ENCODE data around the gene LRRC8A.
"Not testable (repeated sequence)": the region's sequence is repeated elsewhere in the genome, so short reads cannot be mapped to it uniquely, and the experiment has no call there.

Gene LRRC8A

DNA sequence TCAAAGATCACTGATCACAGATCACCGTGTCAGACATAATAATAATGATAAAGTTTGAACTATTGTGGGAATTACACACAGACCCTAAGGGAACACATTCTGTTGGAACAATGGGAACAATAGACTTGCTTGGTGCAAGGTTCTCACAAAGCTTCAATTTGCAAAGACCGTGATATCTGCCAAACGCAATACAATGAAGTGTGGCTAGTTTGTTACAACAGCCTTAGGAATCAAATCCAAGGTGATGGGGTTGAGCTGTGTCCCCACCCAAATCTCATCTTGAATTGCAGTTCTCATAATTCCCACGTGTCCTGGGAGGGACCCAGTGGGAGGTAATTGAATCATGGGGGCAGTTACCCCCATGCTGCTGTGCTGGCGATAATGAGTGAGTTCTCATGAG is 21.0 kb upstream of the LRRC8A start:
- DNase-seq (ENCODE audit: low read depth) = no peak
- H3K4me3 ChIP-seq (ENCODE audit: low read depth, low read length) = no peak overlapping the region

DNA sequence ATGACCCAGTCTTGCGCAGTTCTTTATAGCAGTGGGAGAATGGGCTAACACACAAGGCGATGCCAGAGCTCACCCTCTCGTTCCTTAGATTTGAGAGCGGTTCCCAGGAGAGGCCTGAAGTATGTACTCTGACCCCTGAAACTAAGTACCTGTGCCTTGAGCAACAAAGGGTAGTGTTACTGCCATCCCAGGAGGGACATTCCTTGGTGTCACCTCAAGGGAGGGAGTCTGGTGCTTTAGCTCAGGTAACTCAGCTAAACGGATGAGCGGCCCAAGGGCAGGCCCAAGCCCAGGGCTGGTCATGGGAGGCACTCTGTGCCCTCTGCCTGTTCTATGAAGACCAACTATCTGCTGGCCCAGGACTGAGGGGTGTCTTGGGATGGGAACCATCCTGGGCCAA is 20.4 kb upstream of the LRRC8A start:
- no peak overlapping the region for H3K4me3 ChIP-seq (ENCODE audit: low read depth, low read length)
- TF ChIP-seq, protein P1, sequence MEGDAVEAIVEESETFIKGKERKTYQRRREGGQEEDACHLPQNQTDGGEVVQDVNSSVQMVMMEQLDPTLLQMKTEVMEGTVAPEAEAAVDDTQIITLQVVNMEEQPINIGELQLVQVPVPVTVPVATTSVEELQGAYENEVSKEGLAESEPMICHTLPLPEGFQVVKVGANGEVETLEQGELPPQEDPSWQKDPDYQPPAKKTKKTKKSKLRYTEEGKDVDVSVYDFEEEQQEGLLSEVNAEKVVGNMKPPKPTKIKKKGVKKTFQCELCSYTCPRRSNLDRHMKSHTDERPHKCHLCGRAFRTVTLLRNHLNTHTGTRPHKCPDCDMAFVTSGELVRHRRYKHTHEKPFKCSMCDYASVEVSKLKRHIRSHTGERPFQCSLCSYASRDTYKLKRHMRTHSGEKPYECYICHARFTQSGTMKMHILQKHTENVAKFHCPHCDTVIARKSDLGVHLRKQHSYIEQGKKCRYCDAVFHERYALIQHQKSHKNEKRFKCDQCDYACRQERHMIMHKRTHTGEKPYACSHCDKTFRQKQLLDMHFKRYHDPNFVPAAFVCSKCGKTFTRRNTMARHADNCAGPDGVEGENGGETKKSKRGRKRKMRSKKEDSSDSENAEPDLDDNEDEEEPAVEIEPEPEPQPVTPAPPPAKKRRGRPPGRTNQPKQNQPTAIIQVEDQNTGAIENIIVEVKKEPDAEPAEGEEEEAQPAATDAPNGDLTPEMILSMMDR (IDR thresholded peaks at IDR 0.05; ENCODE audit: low read depth, low read length, missing control alignments) = no peak
- no peak for DNase-seq (ENCODE audit: low read depth)

More for the DNA sequence above, 21.0 kb upstream of the LRRC8A start:
- TF ChIP-seq, protein P1 (IDR thresholded peaks at IDR 0.05; ENCODE audit: low read depth, low read length, missing control alignments) = no peak

DNA sequence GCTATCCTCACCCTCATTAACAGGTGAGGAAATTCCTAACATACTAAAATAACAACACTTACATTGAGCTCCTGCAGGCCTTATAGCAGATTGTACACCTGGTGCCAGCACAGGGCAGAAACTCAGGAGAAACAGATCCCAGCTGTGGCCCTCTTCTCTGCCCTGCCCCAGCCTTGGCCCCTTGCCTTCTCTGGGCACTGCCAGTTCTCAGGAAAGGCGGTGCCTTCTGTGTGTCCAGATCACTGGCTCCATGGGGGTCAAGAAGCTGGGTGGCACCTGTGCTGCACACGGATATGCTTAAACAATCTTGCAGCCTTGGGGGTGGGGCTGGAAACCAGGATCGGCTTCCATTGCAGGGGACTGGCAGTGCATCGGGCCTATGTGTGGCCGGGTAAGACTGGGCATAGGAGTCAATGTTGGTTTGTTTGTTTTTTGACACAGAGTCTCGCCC is 19.5 kb upstream of the LRRC8A start:
- H3K4me3 ChIP-seq (ENCODE audit: low read depth, low read length) = no peak overlapping the region
- DNase-seq (ENCODE audit: low read depth) = no peak
- TF ChIP-seq, protein P1 (IDR thresholded peaks at IDR 0.05; ENCODE audit: low read depth, low read length, missing control alignments) = no peak

DNA sequence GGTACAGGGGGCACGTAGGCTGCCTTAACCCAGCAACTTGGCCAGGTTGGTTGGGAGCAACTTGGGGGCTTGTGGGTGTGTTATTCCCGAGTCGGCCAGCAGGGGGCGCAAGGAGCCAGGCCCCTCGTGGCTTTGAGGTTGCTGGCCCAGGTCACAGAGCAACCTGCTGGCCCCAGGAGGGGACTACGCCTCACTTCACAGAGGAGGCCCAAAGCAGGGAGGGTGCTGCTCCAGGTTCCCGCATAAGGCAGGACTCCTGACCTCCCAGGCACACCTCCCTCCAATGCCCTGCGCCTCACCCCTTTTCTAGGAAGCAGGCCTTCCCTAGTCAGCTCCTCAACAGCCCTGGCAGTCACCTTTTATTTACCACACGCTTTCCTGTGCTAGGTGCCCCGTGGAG is 18.3 kb upstream of the LRRC8A start:
- DNase-seq (ENCODE audit: low read depth) = peak; percentile 34
- no peak overlapping the region for H3K4me3 ChIP-seq (ENCODE audit: low read depth, low read length)
- TF ChIP-seq, protein P1 (IDR thresholded peaks at IDR 0.05; ENCODE audit: low read depth, low read length, missing control alignments) = peak; percentile 98

DNA sequence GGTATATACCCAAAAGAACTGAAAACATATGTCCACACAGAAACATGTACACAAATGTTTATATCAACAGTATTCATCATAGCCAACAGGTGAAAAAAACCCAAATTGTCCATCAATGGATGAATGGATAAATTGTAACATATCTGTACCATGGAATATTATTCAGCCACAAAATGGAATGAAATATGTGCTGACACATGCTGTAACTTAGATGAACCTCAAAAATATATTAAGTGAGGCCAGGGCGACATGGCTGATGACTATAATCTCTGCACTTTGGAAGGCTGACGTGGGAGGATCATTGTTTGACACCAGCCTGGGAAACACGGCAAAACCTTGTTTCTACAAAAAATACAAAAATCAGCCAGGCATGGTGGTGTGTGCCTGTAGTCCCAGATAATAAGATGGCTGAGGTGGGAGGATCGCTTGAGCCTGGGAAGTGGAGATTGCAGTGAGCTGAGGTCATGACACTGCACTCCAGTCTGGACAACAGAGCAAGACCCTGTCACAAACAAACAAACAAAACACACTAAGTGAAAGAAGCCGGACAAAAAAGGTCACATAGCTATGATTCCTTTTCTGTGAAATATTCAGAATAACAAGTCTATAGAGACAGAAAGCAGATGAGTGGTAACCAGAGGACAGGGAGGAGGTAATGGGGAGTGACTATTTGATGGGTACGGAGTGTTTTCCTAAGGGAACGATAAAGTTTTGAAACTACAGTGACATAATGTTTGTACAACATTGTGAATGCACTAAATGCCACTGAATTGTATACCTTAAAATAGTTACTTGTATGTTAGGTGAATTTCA is 11.6 kb upstream of the LRRC8A start:
- no peak for DNase-seq (ENCODE audit: low read depth)
- TF ChIP-seq, protein P1 (IDR thresholded peaks at IDR 0.05; ENCODE audit: low read depth, low read length, missing control alignments) = no peak
- H3K4me3 ChIP-seq (ENCODE audit: low read depth, low read length) = no peak overlapping the region

DNA sequence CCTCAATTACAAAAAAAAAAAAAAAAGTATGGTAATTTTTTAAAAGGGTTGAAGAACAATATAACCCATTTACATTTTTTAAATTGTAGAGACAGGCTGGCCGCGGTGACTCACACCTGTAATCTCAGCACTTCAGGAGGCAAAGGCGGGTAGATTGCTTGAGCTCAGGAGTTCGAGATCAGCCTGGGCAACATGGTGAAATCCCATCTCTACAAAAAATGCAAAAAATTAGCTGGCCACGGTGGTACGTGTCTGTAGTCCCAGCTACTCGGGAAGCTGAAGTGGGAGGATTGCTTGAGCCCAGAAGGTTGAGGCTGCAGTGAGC is 11.0 kb upstream of the LRRC8A start:
- not testable (repeated sequence) for H3K4me3 ChIP-seq (ENCODE audit: low read depth, low read length); DNase-seq (ENCODE audit: low read depth)

DNA sequence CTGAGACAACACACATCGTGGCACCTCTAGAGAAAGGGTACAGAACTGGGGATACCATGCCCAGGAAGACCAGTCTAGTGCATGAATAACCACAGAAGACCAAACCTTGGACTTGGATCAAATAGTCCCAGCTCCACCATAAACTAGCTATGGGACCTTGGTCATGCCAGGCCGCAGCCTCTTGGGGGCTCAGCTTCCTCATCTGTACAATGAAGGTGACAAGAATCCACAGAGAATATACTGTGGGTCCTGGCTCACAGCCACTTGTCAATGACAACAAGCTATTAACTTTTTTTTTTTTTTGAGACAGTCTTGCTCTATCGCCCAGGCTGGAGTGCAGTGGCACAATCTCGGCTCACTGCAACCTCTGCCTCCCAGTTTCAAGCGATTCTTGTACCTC is 4.1 kb upstream of the LRRC8A start:
- TF ChIP-seq, protein P1 (IDR thresholded peaks at IDR 0.05; ENCODE audit: low read depth, low read length, missing control alignments) = no peak
- no peak overlapping the region for H3K4me3 ChIP-seq (ENCODE audit: low read depth, low read length)
- DNase-seq (ENCODE audit: low read depth) = no peak
